Neutrophil (primary cell): ENCODE measurements around the gene FPGS.
A peak's percentile ranks its signal among the peaks of the same experiment; 100 is the strongest.
"Not testable (repeated sequence)": the region's sequence is repeated elsewhere in the genome, so short reads cannot be mapped to it uniquely, and the experiment has no call there.

Source experiments
- H3K27ac ChIP-seq: fragments of 200-600 bp; sonication (generic); 2 replicates; pipeline ENCODE4 v1.5.1; 2016; ENCODE audit warnings: mild to moderate bottlenecking, moderate library complexity
- H3K27me3 ChIP-seq: fragments of 200-600 bp; sonication (generic); 2 replicates; pipeline ENCODE4 v1.6.0; 2016; ENCODE audit warnings: mild to moderate bottlenecking
- H3K36me3 ChIP-seq: fragments of 200-600 bp; sonication (generic); 2 replicates; pipeline ENCODE4 v1.5.1; 2017
- H3K4me1 ChIP-seq, 2 experiments: fragments of 200-600 bp in 1 of 2; sonication (generic) in 1 of 2; 1 replicate in 1 of 2; 2 replicates in 1 of 2; pipeline versions ENCODE4 v1.5.1 to v1.6.1; 2013 to 2016; ENCODE audit warnings: low read depth in 1 of 2, low read length in 1 of 2, mild to moderate bottlenecking in 1 of 2, moderate library complexity in 1 of 2; ENCODE audit not compliant: control insufficient read depth in 1 of 2, insufficient read depth in 1 of 2
- H3K4me3 ChIP-seq, 2 experiments: fragments of 200-600 bp in 1 of 2; sonication (generic) in 1 of 2; 1 replicate in 1 of 2; 2 replicates in 1 of 2; pipeline ENCODE4 v1.5.1; 2013 to 2016; ENCODE audit warnings: low read depth in 1 of 2, low read length in 1 of 2, mild to moderate bottlenecking in 1 of 2, moderate library complexity in 1 of 2
- H3K9me3 ChIP-seq: fragments of 200-600 bp; sonication (generic); 2 replicates; pipeline ENCODE4 v1.5.1; 2016
- CTCF ChIP-seq: fragments of 200-600 bp; sonication (generic); IDR thresholded peaks from 2 replicates; pipeline ENCODE4 v1.5.1; 2016; ENCODE audit warnings: antibody characterized with exemption

The FPGS gene

DNA sequence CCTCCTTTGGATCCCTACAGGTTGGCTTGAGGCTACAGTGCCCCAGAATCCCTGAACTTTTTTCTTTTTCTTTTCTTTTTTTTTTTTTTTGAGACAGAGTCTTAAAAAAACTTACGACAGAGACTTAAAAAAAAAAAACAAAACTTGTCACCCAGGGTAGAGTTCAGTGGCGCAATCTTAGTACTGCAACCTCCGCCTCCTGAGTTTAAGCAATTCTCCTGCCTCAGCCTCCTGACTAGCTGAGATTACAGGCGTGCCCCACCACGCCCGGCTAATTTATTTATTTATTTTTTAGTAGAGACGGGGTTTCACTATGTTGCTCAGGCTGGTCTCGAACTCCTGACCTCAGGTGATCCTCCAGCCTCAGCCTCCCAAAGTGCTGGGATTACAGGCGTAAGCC, 21.8 kb upstream of the FPGS start:
- peak overlapping the region; percentile 45 to 78 for H3K4me3 ChIP-seq
- peak overlapping the region; percentile 90 for H3K27ac ChIP-seq
- not testable (repeated sequence) for H3K36me3 ChIP-seq, H3K27me3 ChIP-seq, H3K9me3 ChIP-seq
- TF ChIP-seq CTCF = peak; percentile 56
- H3K4me1 ChIP-seq = peaks cover 78 to 87% of the 10 kb centered on the region in 2 experiments

DNA sequence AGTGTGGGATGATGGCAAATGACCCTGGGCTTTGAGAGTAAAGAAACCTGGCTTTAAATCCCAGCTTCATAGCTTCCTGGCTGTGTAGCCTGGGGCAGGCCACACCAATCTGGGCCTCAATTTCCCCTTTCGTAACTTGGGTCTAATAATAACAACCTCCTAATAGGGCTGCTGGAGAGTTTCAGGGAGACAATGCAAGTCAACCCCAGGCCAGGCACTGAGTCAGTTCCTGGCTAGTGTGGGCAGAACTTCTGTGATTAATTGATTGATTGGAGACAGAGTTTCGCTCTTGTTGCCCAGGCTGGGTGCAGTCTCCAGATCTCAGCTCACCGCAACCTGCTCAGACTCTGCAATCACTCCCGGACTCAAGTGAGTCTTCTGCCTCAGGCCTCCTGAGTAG, 20.9 kb upstream of the FPGS start:
- TF ChIP-seq CTCF = no peak
- Histone ChIP-seq H3K27ac (peak overlapping the region; percentile 90), H3K36me3 (peaks cover under 1% of the 10 kb centered on the region), H3K4me3 (peak overlapping the region in 1 of 2 experiments; percentile 78), H3K9me3 (no peaks in the 10 kb centered on the region), H3K4me1 (peaks cover 75 to 84% of the 10 kb centered on the region in 2 experiments), H3K27me3 (no peaks in the 10 kb centered on the region)

GRCh38 chr9:127783111-127784008, 19.3 kb upstream of the FPGS start:
- peaks cover 16% of the 10 kb centered on the region for H3K36me3 ChIP-seq
- peak overlapping the region; percentile 90 for H3K27ac ChIP-seq
- TF ChIP-seq CTCF = peak; percentile 43
- H3K4me3 ChIP-seq = peak overlapping the region; percentile 79 to 97
- H3K9me3 ChIP-seq = no peaks in the 10 kb centered on the region
- peaks cover 79 to 80% of the 10 kb centered on the region in 2 experiments for H3K4me1 ChIP-seq
- no peaks in the 10 kb centered on the region for H3K27me3 ChIP-seq

GRCh38 chr9:127785023-127785932, 17.4 kb upstream of the FPGS start:
- Histone ChIP-seq H3K4me3 (peak overlapping the region; percentile 79 to 97), H3K27me3 (no peaks in the 10 kb centered on the region), H3K4me1 (peaks cover 62 to 63% of the 10 kb centered on the region in 2 experiments), H3K9me3 (no peaks in the 10 kb centered on the region), H3K36me3 (peaks cover 36% of the 10 kb centered on the region), H3K27ac (peak overlapping the region; percentile 90)
- peak; percentile 99 for TF ChIP-seq CTCF

GRCh38 chr9:127785933-127786772, 16.5 kb upstream of the FPGS start, which contains the start of gene CDK9:
TSS of gene CDK9 (plus strand) at chr9:127786034. CDS start at chr9:127786149, 115 bp downstream.
- peaks cover 54% of the 10 kb centered on the region in 2 experiments for H3K4me1 ChIP-seq

More at GRCh38 chr9:127785933-127786772, 16.5 kb upstream of the FPGS start, which contains the start of gene CDK9:
- Histone ChIP-seq H3K36me3 (peaks cover 44% of the 10 kb centered on the region), H3K27me3 (no peaks in the 10 kb centered on the region), H3K27ac (peak within 1 kb of the TSS; percentile 90), H3K9me3 (no peaks in the 10 kb centered on the region), H3K4me3 (peak within 1 kb of the TSS; percentile 79 to 97)
- TF ChIP-seq CTCF = no peak
